Measurements from ENCODE around the gene CGREF1.

Gene CGREF1

GRCh38 chr2:27071277-27071989 is 47.5 kb downstream of the CGREF1 start, which contains the start of gene OST4:
Gene OST4, minus strand, starts transcription at chr2:27071654.
- peak; percentile 48 for DNase-seq

- no peak for DNase-seq
Measured at GRCh38 chr2:27070653-27071276, 48.2 kb downstream of the CGREF1 start.

DNA sequence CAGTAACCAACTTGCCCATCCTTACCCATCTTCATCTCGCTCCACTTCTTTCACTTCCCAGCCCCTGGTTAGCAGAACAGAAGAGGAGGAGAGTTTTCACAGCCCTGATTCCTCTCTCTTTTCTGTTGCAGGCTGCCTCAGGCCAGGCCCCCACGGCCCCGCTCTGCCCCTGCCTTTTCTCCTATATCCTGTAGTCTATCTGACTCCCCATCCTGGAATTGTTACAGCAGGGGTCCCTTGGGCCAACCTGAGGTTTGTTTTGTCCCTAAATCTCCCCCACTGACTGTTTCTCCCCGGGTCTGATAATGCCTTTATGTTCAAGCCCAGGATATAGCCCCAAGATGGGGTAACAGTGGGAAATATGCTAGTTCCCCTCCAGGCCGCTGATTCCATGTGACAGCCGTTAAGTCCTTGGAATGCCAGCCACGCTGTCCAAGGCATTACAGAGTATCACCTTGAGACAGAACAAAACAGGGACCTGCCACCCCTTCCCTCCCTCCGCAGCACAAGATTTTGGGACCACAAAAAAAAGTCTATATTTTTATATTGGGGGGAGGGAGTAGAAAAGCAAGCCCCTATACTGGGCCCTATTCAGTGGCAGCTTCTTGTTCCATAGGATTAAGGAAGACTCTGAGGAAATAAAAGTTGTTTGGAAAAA is 48.8 kb downstream of the CGREF1 start:
- DNase-seq, result no peak

GRCh38 chr2:27069436-27069835 is 49.5 kb downstream of the CGREF1 start:
- no peak for DNase-seq

DNA sequence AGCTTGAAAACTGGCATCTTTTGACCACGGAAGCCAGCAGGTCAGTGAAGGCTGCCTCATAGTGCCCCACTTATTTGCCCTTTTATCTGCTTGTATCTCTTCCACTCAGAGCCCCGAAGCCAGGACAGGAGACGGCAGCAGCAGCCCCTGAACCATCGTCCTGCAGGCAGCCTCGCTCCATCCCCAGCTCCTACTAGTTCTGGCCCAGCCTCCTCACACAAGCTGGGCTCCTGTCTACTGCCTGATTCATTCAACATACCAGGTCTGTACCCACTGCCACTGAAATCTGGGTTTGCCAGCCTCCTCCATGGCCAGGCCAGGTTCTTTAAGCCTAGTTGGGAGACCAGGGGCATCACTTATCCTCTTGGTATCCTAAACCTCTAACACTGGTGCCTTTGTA is 51.5 kb downstream of the CGREF1 start:
- no peak for DNase-seq

GRCh38 chr2:27065128-27065527 is 53.8 kb downstream of the CGREF1 start:
- no peak for DNase-seq

GRCh38 chr2:27060323-27060722 is 58.6 kb downstream of the CGREF1 start:
- DNase-seq, result no peak

DNA sequence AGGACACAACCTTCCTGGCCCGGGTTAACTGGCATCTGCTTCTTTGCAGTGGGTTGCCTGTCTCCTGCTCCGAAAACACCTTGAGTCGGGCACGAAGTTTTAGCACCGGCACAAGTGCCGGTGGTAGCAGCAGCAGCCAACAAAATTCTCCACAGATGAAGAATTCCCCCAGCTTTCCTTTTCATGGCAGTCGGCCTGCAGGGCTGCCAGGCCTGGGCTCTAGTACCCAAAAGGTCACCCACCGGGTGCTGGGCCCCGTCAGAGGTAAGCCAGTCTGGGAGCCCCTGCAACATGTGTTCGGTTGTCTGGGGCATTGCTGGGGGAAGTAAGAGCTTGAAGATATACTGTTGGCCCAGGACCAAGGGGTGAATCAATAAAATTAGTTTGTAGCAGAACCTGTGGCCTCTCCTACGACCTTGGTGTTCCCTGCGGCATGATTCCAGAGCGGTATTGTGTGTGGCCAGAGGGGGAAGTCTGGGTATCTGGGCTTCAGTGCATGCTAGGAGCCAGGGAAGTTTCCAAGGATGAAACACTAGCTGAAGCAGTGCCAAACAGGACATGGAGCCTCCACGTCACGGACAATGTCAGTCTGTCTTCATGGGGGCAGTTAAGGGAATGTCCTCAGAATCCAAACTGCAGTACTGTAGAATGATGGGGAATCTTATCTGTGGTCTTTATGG is 59.6 kb downstream of the CGREF1 start:
- no peak for DNase-seq

DNA sequence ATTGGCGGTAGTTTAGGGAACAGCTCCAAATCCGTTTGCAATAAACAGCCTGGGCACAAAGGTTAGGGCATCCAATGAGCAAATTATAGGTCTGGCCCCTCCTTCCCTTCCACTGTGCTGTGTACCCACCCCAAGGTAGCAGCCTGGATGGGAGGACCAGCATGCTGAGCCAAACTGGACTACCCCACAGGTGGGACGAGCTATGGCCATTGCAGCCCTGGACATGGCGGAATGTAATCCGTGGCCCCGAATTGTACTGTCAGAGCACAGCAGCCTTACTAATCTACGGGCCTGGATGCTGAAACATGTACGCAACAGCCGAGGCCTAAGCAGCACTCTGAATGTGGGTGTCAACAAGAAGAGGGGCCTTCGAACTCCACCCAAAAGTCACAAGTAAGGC is 60.7 kb downstream of the CGREF1 start:
- no peak for DNase-seq

DNA sequence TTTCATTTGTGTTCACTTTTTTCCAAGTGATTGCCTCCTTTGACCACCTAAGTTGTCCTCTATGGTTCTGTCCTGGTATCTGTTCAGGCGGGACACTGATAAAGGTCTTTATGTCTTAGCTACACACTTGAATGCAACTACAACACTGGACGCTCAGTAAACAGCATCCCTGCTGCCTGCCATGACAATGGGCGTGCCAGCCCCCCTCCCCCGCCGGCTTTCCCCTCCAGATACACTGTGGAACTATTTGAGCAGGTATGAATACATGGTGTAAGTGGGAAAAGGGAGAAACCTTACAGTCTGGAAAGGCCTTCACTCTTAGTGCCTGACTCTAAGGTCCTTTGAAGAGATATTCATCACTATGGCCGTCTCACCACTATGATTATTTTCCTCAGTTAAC is 61.7 kb downstream of the CGREF1 start:
- DNase-seq, result no peak

GRCh38 chr2:27054721-27055120 is 64.2 kb downstream of the CGREF1 start:
- no peak for DNase-seq

DNA sequence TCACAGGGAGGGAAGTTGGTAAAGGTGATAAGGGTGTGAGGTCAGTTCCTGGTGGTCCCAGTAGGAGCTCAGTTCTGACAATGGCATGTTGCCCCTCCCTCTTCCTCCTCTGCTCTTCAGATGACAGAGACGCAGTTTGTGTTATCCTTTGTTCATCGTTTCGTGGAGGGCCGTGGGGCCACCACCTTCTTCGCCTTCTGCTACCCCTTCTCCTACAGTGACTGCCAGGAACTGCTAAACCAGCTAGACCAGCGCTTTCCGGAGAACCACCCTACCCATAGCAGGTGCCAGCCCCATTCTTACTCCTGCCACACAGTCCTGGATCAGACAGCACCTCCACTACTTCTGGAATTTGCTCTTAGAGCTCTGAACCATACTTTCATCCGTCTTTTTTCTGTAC is 65.2 kb downstream of the CGREF1 start:
- no peak for DNase-seq

DNA sequence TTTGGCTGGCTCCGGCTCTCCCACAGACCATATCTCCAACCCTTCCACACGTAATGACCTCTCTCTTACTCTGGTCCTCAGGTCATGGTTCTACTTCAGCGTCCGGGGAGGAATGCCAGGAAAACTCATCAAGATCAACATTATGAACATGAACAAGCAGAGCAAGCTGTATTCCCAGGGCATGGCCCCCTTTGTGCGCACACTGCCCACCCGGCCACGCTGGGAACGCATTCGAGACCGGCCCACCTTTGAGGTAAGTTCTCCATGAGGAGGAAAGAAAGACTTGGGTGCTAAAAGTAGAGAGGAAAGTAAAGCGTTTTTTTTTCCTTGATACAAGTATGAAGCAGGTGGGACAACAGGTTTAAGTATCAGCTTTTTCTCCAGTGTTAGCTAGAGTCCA is 65.6 kb downstream of the CGREF1 start:
- no peak for DNase-seq

- DNase-seq, result no peak
Measured at GRCh38 chr2:27051902-27052645, 66.9 kb downstream of the CGREF1 start.

DNA sequence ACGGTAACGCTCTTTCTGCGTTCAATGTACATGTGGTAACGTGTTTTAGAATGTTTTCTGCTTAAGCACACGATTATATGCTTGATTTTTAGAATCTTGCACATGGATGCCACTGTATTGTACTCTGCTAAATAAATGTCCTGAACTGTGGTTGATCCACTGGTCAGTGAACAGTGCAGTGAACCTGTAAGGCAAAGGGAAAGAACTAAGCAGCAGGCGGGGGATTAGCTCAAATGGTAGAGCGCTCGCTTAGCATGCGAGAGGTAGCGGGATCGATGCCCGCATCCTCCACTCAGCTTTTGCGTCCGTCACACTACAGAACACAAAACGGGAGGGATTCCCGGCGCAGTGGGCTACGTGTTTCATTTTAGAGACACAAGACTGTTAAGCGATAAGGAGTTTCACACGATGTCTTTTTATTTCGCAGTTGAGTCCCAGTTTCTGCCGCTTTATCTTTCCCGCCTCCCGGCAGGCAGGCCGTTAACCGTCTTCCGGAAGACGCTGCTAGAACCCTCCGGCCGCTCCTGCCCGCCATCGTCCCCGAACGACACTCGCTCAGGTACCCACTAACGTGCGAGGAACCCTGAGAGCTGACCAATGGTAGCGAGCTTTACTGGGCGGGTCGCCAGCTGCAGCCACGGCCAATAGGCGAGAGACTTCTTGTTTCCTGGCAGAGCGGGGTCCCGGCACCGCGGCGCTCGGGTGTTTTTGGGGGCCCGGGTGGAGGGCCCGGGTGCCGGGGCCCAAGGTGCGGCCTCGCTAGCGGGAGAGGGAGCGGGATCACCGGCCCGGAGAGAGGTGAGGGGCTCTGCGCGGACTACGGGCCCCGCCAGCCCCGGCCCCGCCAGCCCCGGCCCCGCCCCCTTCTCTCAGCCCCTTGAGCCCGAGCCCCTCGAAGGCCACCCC is 67.7 kb downstream of the CGREF1 start, which contains the start of gene AGBL5:
TSS of gene AGBL5 (plus strand) at position 673 of the 906 bp plus-strand sequence. CDS start 1,291 bp downstream, outside the sequence.
- peak; percentile 88 for DNase-seq
